Prostate gland (tissue), 2 donors: ENCODE results near the gene C7orf25. TPM values are rescaled to one million over a fixed set of nuclear protein-coding genes. Genes with fewer than 3 reads are reported as not detected.

Experiments
- DNase-seq: peaks from one replicate; pipeline ENCODE4 v3.0.0-alpha.2; 2019; ENCODE audit warnings: low spot score
- H3K27ac ChIP-seq, 2 donors: fragments of 200-600 bp; sonication (generic); 2 replicates each; pipeline ENCODE4 v1.5.1; 2017 to 2019
- H3K27me3 ChIP-seq: fragments of 200-600 bp; sonication (generic); replicated peaks from 2 replicates; pipeline ENCODE4 v1.5.1; 2019; ENCODE audit not compliant: insufficient read depth
- H3K36me3 ChIP-seq, 2 donors: fragments of 200-600 bp; sonication (generic); 1 replicate in 1 of 2; 2 replicates in 1 of 2; pipeline versions ENCODE4 v1.5.1 to v1.8.1; 2017 to 2019
- H3K4me1 ChIP-seq: fragments of 200-600 bp; sonication (generic); replicated peaks from 2 replicates; pipeline ENCODE4 v1.5.1; 2019
- H3K4me3 ChIP-seq, 2 donors: fragments of 200-600 bp; sonication (generic); 2 replicates each; pipeline ENCODE4 v1.5.1; 2017 to 2019
- H3K9me3 ChIP-seq: fragments of 200-600 bp; sonication (generic); 2 replicates; pipeline ENCODE4 v1.5.1; 2017
- POLR2A ChIP-seq: fragments of 450-650 bp; IDR thresholded peaks from one replicate; pipeline ENCODE4 v1.6.1; 2016; ENCODE audit warnings: antibody characterized with exemption, mild to moderate bottlenecking
- POLR2AphosphoS5 ChIP-seq: sonication (generic); formaldehyde crosslinking; IDR thresholded peaks from one replicate; pipeline ENCODE4 v1.6.1; 2017; ENCODE audit warnings: antibody characterized with exemption
- WGBS: methylation state at CpG from one replicate; pipeline ENCODE4 v1.1.5; 2018; 5-methylcytosine and 5-hydroxymethylcytosine counted together
- intact Hi-C: fragments of 100-400 bp; cut with DNase I; formaldehyde crosslinking; loops from one replicate; pipeline ENCODE4 v1.14.2; 2022
- total RNA-seq, 2 donors: library from RNA; depleted of rRNA; stranded (reverse); fragments of >200 nt; gene quantifications; one replicate each; pipeline ENCODE4 v1.1.0, GENCODE V29; 2016
- TF ChIP-seq, protein P1 (sequence below), 4 experiments: fragments of 200-600 bp in 2 of 4; fragments of 450-650 bp in 2 of 4; sonication (generic) in 2 of 4; IDR thresholded peaks; 1 replicate in 3 of 4; 2 replicates in 1 of 4; pipeline ENCODE4 v1.5.1; 2016 to 2019; ENCODE audit warnings: antibody characterized with exemption in 4 of 4, mild to moderate bottlenecking in 2 of 4, moderate library complexity in 2 of 4

Gene C7orf25
- total RNA-seq, 2 donors from 2014 or later = 7.5 to 20.8 TPM

- Histone ChIP-seq H3K27ac (no peak overlapping the region), H3K4me1 (no peaks in the 10 kb centered on the region), H3K4me3 (no peak overlapping the region), H3K36me3 (no peaks in the 10 kb centered on the region), H3K27me3 (no peaks in the 10 kb centered on the region), H3K9me3 (no peaks in the 10 kb centered on the region)
- intact Hi-C loops = no loop called here
- TF ChIP-seq, protein P1, sequence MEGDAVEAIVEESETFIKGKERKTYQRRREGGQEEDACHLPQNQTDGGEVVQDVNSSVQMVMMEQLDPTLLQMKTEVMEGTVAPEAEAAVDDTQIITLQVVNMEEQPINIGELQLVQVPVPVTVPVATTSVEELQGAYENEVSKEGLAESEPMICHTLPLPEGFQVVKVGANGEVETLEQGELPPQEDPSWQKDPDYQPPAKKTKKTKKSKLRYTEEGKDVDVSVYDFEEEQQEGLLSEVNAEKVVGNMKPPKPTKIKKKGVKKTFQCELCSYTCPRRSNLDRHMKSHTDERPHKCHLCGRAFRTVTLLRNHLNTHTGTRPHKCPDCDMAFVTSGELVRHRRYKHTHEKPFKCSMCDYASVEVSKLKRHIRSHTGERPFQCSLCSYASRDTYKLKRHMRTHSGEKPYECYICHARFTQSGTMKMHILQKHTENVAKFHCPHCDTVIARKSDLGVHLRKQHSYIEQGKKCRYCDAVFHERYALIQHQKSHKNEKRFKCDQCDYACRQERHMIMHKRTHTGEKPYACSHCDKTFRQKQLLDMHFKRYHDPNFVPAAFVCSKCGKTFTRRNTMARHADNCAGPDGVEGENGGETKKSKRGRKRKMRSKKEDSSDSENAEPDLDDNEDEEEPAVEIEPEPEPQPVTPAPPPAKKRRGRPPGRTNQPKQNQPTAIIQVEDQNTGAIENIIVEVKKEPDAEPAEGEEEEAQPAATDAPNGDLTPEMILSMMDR (IDR thresholded peaks at IDR 0.05) = no peak
- TF ChIP-seq POLR2AphosphoS5 (no peak), POLR2A (no peak)
- 86% methylated on average over 4 of the region's 4 CpGs for WGBS
- no peak for DNase-seq
These were observed 42.1 kb upstream of the C7orf25 start for GRCh38 chr7:42953994-42954393.

DNA sequence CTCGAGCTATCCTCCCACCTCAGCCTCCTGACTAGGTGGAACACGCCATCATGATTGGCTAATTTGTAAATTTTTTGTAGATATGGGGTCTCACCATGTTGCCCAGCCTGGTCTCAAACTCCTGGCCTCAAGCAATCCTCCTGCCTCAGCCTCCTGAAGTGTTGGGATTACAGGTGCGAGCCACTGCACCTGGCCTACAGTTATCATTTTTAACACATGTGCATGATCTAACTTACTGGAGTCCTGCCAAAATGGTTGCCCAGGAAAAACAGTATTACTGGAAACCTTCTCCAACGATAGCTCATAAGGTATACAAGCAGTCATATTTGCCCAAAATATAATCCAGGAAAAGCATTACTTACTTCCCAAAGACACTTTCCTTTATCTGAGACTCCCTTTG lies 40.5 kb upstream of the C7orf25 start:
- H3K4me3 ChIP-seq = no peak overlapping the region
- whole genome bisulfite sequencing = 82% methylated on average over 4 of the region's 4 CpGs
- DNase-seq = no peak
- H3K9me3 ChIP-seq = no peaks in the 10 kb centered on the region
- H3K36me3 ChIP-seq = no peaks in the 10 kb centered on the region
- H3K27ac ChIP-seq = no peak overlapping the region
- intact Hi-C loops = no loop called here
- TF ChIP-seq POLR2AphosphoS5 = no peak
- TF ChIP-seq, protein P1 (IDR thresholded peaks at IDR 0.05) = no peak
- TF ChIP-seq POLR2A = no peak
- H3K4me1 ChIP-seq = no peaks in the 10 kb centered on the region
- H3K27me3 ChIP-seq = no peaks in the 10 kb centered on the region

GRCh38 chr7:42950417-42950816 lies 38.5 kb upstream of the C7orf25 start:
- H3K36me3 ChIP-seq = no peaks in the 10 kb centered on the region
- no peaks in the 10 kb centered on the region for H3K27me3 ChIP-seq
- H3K9me3 ChIP-seq = no peaks in the 10 kb centered on the region
- WGBS = 62% methylated on average over 3 of the region's 3 CpGs
- DNase-seq = no peak
- no peak for TF ChIP-seq POLR2AphosphoS5
- TF ChIP-seq, protein P1 (IDR thresholded peaks at IDR 0.05) = no peak
- TF ChIP-seq POLR2A = no peak
- no peaks in the 10 kb centered on the region for H3K4me1 ChIP-seq
- intact Hi-C loops = no loop called here
- no peak overlapping the region for H3K4me3 ChIP-seq
- H3K27ac ChIP-seq = no peak overlapping the region

DNA sequence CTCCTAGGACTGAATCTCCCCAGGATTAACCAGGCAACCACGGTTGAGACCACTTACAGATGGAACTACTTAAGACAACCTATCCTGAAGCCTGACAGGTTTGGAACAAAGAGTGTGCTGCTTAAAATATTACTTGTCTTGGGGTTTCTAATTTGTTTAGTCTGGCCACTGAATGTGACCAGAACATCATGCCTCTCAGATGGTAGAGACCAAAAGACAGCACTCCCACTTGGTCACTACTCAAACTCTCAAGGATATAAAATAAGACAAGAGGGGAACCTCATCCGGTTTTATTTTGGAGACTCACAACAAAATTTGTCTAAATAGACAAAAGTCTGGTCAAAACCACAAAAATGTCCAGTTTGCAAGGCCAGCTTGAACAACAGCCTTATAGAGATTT lies 35.7 kb upstream of the C7orf25 start:
- Histone ChIP-seq H3K27ac (peak overlapping the region in 1 of 2 donors; percentile 53), H3K4me1 (no peaks in the 10 kb centered on the region), H3K27me3 (no peaks in the 10 kb centered on the region), H3K4me3 (no peak overlapping the region), H3K36me3 (no peaks in the 10 kb centered on the region), H3K9me3 (no peaks in the 10 kb centered on the region)
- no peak for DNase-seq
- TF ChIP-seq, protein P1 (IDR thresholded peaks at IDR 0.05) = no peak
- TF ChIP-seq POLR2AphosphoS5 = no peak
- no peak for TF ChIP-seq POLR2A
- WGBS = 67% methylated on average over 2 of the region's 2 CpGs
- intact Hi-C loops = loop anchor here (10.0 kb wide), 1 partner anchor 507 kb away; no protein-coding TSS in a partner anchor

- 96% methylated on average over 2 of the region's 2 CpGs for WGBS
- no peak for DNase-seq
- Histone ChIP-seq H3K9me3 (no peaks in the 10 kb centered on the region), H3K36me3 (no peaks in the 10 kb centered on the region), H3K4me3 (no peak overlapping the region), H3K4me1 (no peaks in the 10 kb centered on the region), H3K27me3 (no peaks in the 10 kb centered on the region), H3K27ac (no peak overlapping the region)
- intact Hi-C loops = loop anchor here (10.0 kb wide), 1 partner anchor 508 kb away; no protein-coding TSS in a partner anchor
- TF ChIP-seq, protein P1 (IDR thresholded peaks at IDR 0.05) = no peak
- TF ChIP-seq POLR2A (no peak), POLR2AphosphoS5 (no peak)
These were observed 34.7 kb upstream of the C7orf25 start for GRCh38 chr7:42946627-42946950.
